GM12892 (cell line): ENCODE results near the gene MANEA.

Experiments used
- POLR2A ChIP-seq: IDR thresholded peaks from 2 replicates; pipeline ENCODE4 v1.6.1; 2011; ENCODE audit warnings: low read depth, low read length, control low read depth
- POLR2AphosphoS5 ChIP-seq: IDR thresholded peaks from 2 replicates; pipeline ENCODE4 v1.6.1; 2011; ENCODE audit warnings: low read depth, low read length, control low read depth
- TAF1 ChIP-seq: IDR thresholded peaks from 2 replicates; pipeline ENCODE4 v1.6.1; 2011; ENCODE audit warnings: low read depth, mild to moderate bottlenecking, control low read depth, low read length, borderline replicate concordance

DNA sequence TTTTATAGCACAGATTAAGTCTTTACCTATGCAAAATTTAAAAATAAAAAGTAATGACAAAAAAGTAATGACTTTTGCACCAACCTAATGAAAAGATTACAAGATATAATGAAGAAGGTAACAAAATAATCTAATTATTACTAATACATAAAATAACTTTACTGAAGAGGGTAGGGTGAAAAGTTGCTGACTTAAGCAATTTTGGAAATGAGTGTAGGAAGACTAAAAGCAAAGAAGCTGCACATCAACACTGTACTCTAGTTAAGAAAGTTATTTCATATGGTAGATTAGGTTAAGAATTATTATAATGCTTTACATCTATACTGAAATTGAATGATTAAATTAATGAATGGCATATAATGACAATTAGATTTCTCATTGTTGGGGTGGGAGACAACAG, 76.8 kb downstream of the MANEA start:
- TF ChIP-seq POLR2A (no peak), POLR2AphosphoS5 (no peak), TAF1 (no peak)
